Retinal pigment epithelial cell (primary cell): ENCODE data around the gene PIK3C2A.

Experiments used
- DNase-seq: peaks from one replicate; pipeline ENCODE4 v3.0.0-alpha.2; 2010; ENCODE audit warnings: low read depth
- H3K4me3 ChIP-seq: 2 replicates; pipeline ENCODE4 v1.5.1; 2011; ENCODE audit warnings: mild to moderate bottlenecking, low read length, control low read depth, moderate library complexity
- TF ChIP-seq, protein P1 (sequence below): conservative IDR thresholded peaks from 2 replicates; pipeline ENCODE4 v1.5.1; 2011; ENCODE audit warnings: low read depth, low read length, control low read depth, inconsistent platforms

PIK3C2A gene

GRCh38 chr11:17165247-17165890, 42.4 kb downstream of the PIK3C2A start:
- TF ChIP-seq, protein P1, sequence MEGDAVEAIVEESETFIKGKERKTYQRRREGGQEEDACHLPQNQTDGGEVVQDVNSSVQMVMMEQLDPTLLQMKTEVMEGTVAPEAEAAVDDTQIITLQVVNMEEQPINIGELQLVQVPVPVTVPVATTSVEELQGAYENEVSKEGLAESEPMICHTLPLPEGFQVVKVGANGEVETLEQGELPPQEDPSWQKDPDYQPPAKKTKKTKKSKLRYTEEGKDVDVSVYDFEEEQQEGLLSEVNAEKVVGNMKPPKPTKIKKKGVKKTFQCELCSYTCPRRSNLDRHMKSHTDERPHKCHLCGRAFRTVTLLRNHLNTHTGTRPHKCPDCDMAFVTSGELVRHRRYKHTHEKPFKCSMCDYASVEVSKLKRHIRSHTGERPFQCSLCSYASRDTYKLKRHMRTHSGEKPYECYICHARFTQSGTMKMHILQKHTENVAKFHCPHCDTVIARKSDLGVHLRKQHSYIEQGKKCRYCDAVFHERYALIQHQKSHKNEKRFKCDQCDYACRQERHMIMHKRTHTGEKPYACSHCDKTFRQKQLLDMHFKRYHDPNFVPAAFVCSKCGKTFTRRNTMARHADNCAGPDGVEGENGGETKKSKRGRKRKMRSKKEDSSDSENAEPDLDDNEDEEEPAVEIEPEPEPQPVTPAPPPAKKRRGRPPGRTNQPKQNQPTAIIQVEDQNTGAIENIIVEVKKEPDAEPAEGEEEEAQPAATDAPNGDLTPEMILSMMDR = no peak
- no peak for DNase-seq
- H3K4me3 ChIP-seq = no peak overlapping the region

DNA sequence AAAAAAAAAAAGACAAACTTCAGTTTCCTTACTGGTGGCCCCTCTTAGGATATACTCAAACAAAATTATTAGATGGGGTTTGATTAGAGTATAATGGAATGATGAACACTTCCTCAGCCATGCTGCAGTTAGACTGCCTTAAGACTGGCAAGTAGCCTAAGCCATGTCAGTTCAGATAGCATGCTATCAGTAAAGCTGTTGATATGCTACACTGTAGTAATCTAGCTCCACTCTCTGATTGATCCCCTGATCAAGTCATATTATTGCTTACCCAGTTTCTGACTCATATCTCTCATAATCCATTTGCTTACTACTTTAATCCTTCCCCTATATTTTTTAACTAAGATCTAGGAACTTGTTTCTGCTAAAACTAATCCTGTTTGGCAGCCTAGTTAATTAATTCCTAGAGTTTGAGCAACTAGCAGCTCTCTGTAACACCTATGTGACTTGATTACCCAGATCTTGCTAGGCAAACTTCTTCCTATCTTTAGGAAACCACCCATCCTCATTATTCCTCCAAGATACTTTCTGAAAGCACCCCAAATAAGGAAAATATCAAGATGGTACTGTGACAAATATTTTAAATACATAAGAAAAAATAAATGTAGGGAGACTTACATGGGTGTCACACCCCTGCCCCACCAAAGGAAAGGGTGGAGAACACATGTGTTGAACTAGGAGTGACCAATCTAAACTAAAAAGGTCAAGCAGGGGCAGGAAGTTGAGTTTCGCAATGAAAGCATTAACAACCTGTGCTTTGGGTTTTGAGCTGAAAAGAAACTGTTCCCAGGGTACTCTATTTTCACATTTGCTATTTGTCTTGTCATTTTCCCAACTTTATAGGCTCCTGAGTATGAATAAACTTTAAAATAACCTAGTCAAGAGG, 43.2 kb downstream of the PIK3C2A start:
- DNase-seq = peak; percentile 23
- H3K4me3 ChIP-seq = no peak overlapping the region
- TF ChIP-seq, protein P1 = no peak

DNA sequence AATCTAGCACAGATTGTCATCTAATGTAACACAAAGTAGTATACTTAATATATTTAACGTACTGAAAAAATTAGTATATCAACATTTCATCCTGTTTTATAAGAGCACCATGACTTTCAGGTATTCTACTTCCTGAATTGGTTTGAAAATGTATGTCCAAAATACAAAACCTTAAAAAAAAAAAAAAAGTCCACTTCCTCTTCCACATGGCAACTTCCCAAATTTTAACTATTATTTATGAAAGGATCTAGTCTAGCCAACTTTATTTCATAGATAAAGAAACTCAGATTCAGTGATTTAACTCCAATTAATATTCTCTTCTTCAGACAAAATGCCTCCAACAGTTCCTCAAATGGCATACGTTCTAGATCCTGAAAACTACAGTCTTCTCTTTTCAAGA, 44.0 kb downstream of the PIK3C2A start:
- no peak overlapping the region for H3K4me3 ChIP-seq
- TF ChIP-seq, protein P1 = no peak
- DNase-seq = no peak

DNA sequence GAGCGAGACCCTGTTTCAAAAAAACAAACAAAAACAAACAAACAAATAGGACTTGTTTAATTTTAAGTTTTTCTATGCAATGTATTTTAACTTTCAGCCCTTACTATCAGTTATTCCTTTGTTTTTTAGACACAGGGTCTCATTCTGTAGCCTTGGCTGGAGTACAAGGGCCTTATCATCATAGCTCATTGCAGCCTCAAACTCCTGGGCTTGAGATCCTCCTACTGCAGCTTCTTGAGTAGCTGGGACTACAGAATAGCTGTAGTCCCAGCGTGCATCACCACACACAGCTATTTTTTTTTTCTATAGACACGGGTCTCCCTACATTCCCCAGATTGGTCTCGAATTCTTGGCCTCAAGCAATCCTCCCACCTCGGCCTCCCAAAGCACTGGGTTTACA, 44.5 kb downstream of the PIK3C2A start:
- no peak for DNase-seq
- H3K4me3 ChIP-seq = no peak overlapping the region
- TF ChIP-seq, protein P1 = no peak

DNA sequence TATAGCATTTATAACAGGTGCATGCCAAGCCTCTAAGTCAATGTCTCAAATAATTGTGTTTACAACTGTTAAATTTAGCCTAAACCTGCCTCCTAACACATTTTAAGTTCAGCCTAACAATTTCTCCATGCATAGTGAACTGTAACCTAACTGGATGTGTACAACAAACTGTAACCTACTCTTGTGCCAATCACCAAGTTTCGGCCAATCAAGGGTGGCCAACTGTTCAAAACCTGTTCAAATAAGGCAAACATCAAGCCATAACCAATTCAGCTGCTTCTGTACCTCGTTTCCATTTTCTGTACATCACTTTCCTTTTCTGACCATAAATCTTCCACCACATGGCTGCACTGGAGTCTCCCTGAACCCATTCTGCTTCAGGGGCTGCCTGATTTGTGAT, 45.4 kb downstream of the PIK3C2A start:
- TF ChIP-seq, protein P1 = no peak
- no peak overlapping the region for H3K4me3 ChIP-seq
- no peak for DNase-seq

DNA sequence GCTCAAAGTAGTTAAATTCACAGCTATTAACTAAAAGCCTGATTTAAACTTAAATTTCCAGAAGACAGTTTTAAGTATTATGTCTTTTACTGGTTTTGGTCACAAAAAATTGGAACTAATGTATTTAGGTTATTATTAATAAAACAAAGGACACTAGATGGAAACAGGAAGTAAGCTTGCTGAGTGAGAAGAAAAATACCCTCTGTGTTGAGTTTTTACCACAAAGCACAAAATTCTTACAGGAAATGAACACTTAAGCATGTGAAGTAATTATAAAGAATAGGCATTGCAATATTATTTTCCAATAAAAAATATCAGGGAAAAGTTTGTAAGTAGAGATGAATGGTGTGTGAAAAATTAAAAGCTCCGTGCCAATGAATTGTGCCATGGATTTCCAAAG, 46.3 kb downstream of the PIK3C2A start:
- TF ChIP-seq, protein P1 = no peak
- H3K4me3 ChIP-seq = no peak overlapping the region
- DNase-seq = no peak
